Keratinocyte (primary cell): ENCODE data around the gene CARD11. TPM values are rescaled to one million over a fixed set of nuclear protein-coding genes. Genes with fewer than 3 reads are reported as not detected.

ENCODE experiments used
- DNase-seq: peaks from one replicate; pipeline ENCODE4 v3.0.0-alpha.2; 2011; ENCODE audit warnings: low read depth, missing footprints, low spot score
- FAIRE-seq: peaks from 2 replicates; lab custom pipeline; 2011; peaks lifted over from hg19 to GRCh38; lab: Jason Lieb, UNC
- H2AFZ ChIP-seq: 2 replicates; pipeline ENCODE4 v1.6.0; 2012; ENCODE audit warnings: low read length, control low read depth, inconsistent platforms; ENCODE audit not compliant: control insufficient read depth
- H3K27ac ChIP-seq: 2 replicates; pipeline ENCODE4 v1.5.1; 2011; ENCODE audit warnings: low read length; ENCODE audit not compliant: control insufficient read depth, insufficient read depth
- H3K27me3 ChIP-seq: 3 replicates; pipeline ENCODE4 v1.6.0; 2011; ENCODE audit warnings: low read length; ENCODE audit not compliant: control insufficient read depth, insufficient read depth; ENCODE audit errors: extremely low read depth
- H3K36me3 ChIP-seq, 2 experiments: 2 replicates in 1 of 2; 3 replicates in 1 of 2; pipeline ENCODE4 v1.5.1; 2011; ENCODE audit warnings: low read length in 2 of 2, mild to moderate bottlenecking in 1 of 2; ENCODE audit not compliant: control insufficient read depth in 2 of 2, insufficient read depth in 2 of 2; ENCODE audit errors: extremely low read depth in 1 of 2
- H3K4me1 ChIP-seq: 3 replicates; pipeline ENCODE4 v1.5.1; 2011; ENCODE audit warnings: low read length; ENCODE audit not compliant: control insufficient read depth, insufficient read depth; ENCODE audit errors: extremely low read depth
- H3K4me2 ChIP-seq: 3 replicates; pipeline ENCODE4 v1.6.0; 2011; ENCODE audit warnings: low read depth, low read length; ENCODE audit not compliant: control insufficient read depth, insufficient read depth; ENCODE audit errors: extremely low read depth
- H3K4me3 ChIP-seq, 3 experiments: fragments of 200-600 bp in 1 of 3; sonication (generic) in 1 of 3; 2 replicates in 2 of 3; 3 replicates in 1 of 3; pipeline ENCODE4 v1.5.1; 2011 to 2016; ENCODE audit warnings: low read length in 3 of 3, mild to moderate bottlenecking in 3 of 3, control low read depth in 2 of 3, inconsistent platforms in 1 of 3, low read depth in 1 of 3, mixed read lengths in 1 of 3, mixed run types in 1 of 3, moderate library complexity in 1 of 3; ENCODE audit not compliant: control insufficient read depth in 2 of 3, insufficient read depth in 2 of 3; ENCODE audit errors: extremely low read depth in 1 of 3
- H3K79me2 ChIP-seq: 2 replicates; pipeline ENCODE4 v1.6.0; 2012; ENCODE audit warnings: low read length; ENCODE audit not compliant: control insufficient read depth, insufficient read depth
- H3K9ac ChIP-seq: 3 replicates; pipeline ENCODE4 v1.6.0; 2011; ENCODE audit warnings: low read length; ENCODE audit not compliant: control insufficient read depth, insufficient read depth; ENCODE audit errors: extremely low read depth
- H3K9me1 ChIP-seq: 3 replicates; pipeline ENCODE4 v1.6.0; 2011; ENCODE audit warnings: low read length; ENCODE audit not compliant: control insufficient read depth, insufficient read depth; ENCODE audit errors: extremely low read depth
- H3K9me3 ChIP-seq: 2 replicates; pipeline ENCODE4 v1.5.1; 2012; ENCODE audit warnings: low read depth, low read length; ENCODE audit not compliant: control insufficient read depth
- H4K20me1 ChIP-seq: 3 replicates; pipeline ENCODE4 v1.6.0; 2011; ENCODE audit warnings: low read length; ENCODE audit not compliant: control insufficient read depth, insufficient read depth; ENCODE audit errors: extremely low read depth
- EZH2 ChIP-seq: IDR thresholded peaks from one replicate; pipeline ENCODE4 v1.6.1; 2012; ENCODE audit warnings: inconsistent platforms, mild to moderate bottlenecking, low read length, moderate library complexity
- dilution Hi-C: fragments of 300-500 bp; cut with MboI; formaldehyde crosslinking; loops from one replicate; pipeline ENCODE4 v1.7.0; 2020; ENCODE audit warnings: low sequenced_read_pairs; ENCODE audit not compliant: extremely low pct_ligation_motif_present
- polyA plus RNA-seq, 5 experiments: library from polyadenylated mRNA; depleted of rRNA in 3 of 5; stranded (reverse) in 3 of 5; stranded (forward) in 1 of 5; unstranded in 1 of 5; fragments of >200 nt; gene quantifications; 1 replicate in 1 of 5; 2 replicates in 3 of 5; 3 replicates in 1 of 5; pipeline versions ENCODE4 v1.2.1 to v1.2.3, GENCODE V29; 2011 to 2012; ENCODE audit warnings: missing spikeins in 2 of 5, low read depth in 1 of 5, low replicate concordance in 1 of 5
- TF ChIP-seq, protein P1 (sequence below), 3 experiments: IDR thresholded peaks in 1 of 3; conservative IDR thresholded peaks in 1 of 3; optimal IDR thresholded peaks in 1 of 3; 2 replicates in 2 of 3; 3 replicates in 1 of 3; pipeline versions ENCODE3 to v1.5.1; 2011; ENCODE audit warnings: low read length in 3 of 3, mild to moderate bottlenecking in 3 of 3, moderate library complexity in 2 of 3, control low read depth in 1 of 3, inconsistent platforms in 1 of 3; ENCODE audit not compliant: insufficient read depth in 2 of 3; ENCODE audit errors: extremely low read depth in 1 of 3

The CARD11 gene
- polyA plus RNA-seq, 1 donor (not counting 4 experiments of a cell fraction or from before 2014, with no cell fraction given), result 4.3 TPM

- Histone ChIP-seq H3K4me1 (no peaks in the 10 kb centered on the region), H3K79me2 (no peaks in the 10 kb centered on the region), H4K20me1 (no peaks in the 10 kb centered on the region), H3K4me2 (no peak overlapping the region), H2AFZ (no peak overlapping the region), H3K9ac (no peak overlapping the region), H3K9me3 (peaks cover 2% of the 10 kb centered on the region), H3K9me1 (no peaks in the 10 kb centered on the region), H3K27ac (no peak overlapping the region), H3K36me3 (no peaks in the 10 kb centered on the region), H3K4me3 (no peak overlapping the region), H3K27me3 (no peaks in the 10 kb centered on the region)
- no peak for DNase-seq
- FAIRE-seq, result no peak
- dilution Hi-C loops, result no loop called here
- TF ChIP-seq EZH2, result no peak
Observed at GRCh38 chr7:3069771-3070449, 26.2 kb upstream of the CARD11 start.

DNA sequence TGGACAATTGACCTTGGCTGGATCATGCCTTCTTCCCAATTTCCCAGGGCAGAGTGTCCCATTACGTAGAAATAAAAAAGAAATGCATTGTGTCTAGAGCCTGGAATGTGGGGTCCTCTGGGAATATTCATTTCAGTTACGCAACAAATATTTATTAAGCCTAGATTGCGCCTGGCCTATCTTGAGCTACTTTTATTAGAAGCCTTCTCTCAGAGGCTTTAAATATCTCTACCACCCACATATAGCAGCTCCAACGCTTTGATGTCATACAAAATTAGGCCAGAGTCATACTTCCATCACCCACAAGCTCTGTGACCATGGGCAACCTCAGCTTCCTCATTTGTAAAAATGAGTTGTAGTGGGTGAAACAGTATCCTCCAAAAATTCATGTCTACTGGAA lies 24.9 kb upstream of the CARD11 start:
- dilution Hi-C loops, result no loop called here
- Histone ChIP-seq H3K4me1 (no peaks in the 10 kb centered on the region), H3K4me3 (no peak overlapping the region), H3K36me3 (no peaks in the 10 kb centered on the region), H4K20me1 (no peaks in the 10 kb centered on the region), H3K9me1 (no peaks in the 10 kb centered on the region), H3K27ac (no peak overlapping the region), H3K4me2 (no peak overlapping the region), H3K79me2 (no peaks in the 10 kb centered on the region), H3K9me3 (peaks cover 2% of the 10 kb centered on the region), H3K9ac (no peak overlapping the region), H2AFZ (no peak overlapping the region), H3K27me3 (no peaks in the 10 kb centered on the region)
- DNase-seq, result no peak
- FAIRE-seq, result no peak
- TF ChIP-seq, protein P1, sequence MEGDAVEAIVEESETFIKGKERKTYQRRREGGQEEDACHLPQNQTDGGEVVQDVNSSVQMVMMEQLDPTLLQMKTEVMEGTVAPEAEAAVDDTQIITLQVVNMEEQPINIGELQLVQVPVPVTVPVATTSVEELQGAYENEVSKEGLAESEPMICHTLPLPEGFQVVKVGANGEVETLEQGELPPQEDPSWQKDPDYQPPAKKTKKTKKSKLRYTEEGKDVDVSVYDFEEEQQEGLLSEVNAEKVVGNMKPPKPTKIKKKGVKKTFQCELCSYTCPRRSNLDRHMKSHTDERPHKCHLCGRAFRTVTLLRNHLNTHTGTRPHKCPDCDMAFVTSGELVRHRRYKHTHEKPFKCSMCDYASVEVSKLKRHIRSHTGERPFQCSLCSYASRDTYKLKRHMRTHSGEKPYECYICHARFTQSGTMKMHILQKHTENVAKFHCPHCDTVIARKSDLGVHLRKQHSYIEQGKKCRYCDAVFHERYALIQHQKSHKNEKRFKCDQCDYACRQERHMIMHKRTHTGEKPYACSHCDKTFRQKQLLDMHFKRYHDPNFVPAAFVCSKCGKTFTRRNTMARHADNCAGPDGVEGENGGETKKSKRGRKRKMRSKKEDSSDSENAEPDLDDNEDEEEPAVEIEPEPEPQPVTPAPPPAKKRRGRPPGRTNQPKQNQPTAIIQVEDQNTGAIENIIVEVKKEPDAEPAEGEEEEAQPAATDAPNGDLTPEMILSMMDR (optimal IDR thresholded peaks at IDR 0.05 in 1 of 3, IDR thresholded peaks at IDR 0.05 in 1 of 3, conservative IDR thresholded peaks at IDR 0.05 in 1 of 3; ENCODE audit: extremely low read depth in 1 of 3, insufficient read depth in 2 of 3, low read length in 3 of 3), result no peak
- TF ChIP-seq EZH2, result no peak
